Testis (tissue), 3 donors: ENCODE measurements around the gene FLT4. TPM values are rescaled to one million over a fixed set of nuclear protein-coding genes. Genes with fewer than 3 reads are reported as not detected.
"Not testable (repeated sequence)": the region's sequence is repeated elsewhere in the genome, so short reads cannot be mapped to it uniquely, and the experiment has no call there.

Experiments
- DNase-seq: peaks from one replicate; pipeline ENCODE4 v3.0.0-alpha.2; 2019
- H3K27ac ChIP-seq, 2 donors: fragments of 200-600 bp; sonication (generic); one replicate each; pipeline ENCODE4 v1.5.1; 2019
- H3K27me3 ChIP-seq: fragments of 200-600 bp; sonication (generic); one replicate; pipeline ENCODE4 v1.5.1; 2019
- H3K36me3 ChIP-seq: fragments of 200-600 bp; sonication (generic); one replicate; pipeline ENCODE4 v1.5.1; 2017; ENCODE audit warnings: low read depth; ENCODE audit errors: missing control alignments
- H3K4me1 ChIP-seq: fragments of 200-600 bp; sonication (generic); one replicate; pipeline ENCODE4 v1.5.1; 2019
- H3K4me3 ChIP-seq, 2 donors: fragments of 200-600 bp; sonication (generic); one replicate each; pipeline ENCODE4 v1.5.1; 2017 to 2019
- H3K9me3 ChIP-seq: fragments of 200-600 bp; sonication (generic); one replicate; pipeline ENCODE4 v1.5.1; 2017
- CTCF ChIP-seq, 3 experiments: fragments of 450-650 bp in 2 of 3; fragments of 200-600 bp in 1 of 3; sonication (generic) in 1 of 3; IDR thresholded peaks; one replicate each; pipeline ENCODE4 v1.5.1; 2016 to 2019; ENCODE audit warnings: antibody characterized with exemption in 3 of 3, mild to moderate bottlenecking in 2 of 3, moderate library complexity in 1 of 3
- POLR2A ChIP-seq: fragments of 450-650 bp; IDR thresholded peaks from one replicate; pipeline ENCODE4 v1.6.1; 2017; ENCODE audit warnings: antibody characterized with exemption, mild to moderate bottlenecking, moderate library complexity
- WGBS, 2 donors: methylation state at CpG; one replicate each; pipeline ENCODE4 v1.1.5; 2018; 5-methylcytosine and 5-hydroxymethylcytosine counted together
- intact Hi-C: fragments of 100-400 bp; cut with DNase I; formaldehyde crosslinking; loops from one replicate; pipeline ENCODE4 v1.15.1; 2023; ENCODE audit warnings: low total_unique reads
- polyA plus RNA-seq: library from polyadenylated mRNA; stranded (reverse); fragments of 350-450 nt; fragmentation: Illumina TruSeq; extraction: RNeasy Lipid Tissue Mini Kit (QIAGEN cat#74804); gene quantifications from one replicate; pipeline ENCODE4 v1.2.3, GENCODE V29; 2014; ENCODE audit warnings: low read depth, low replicate concordance; ENCODE audit not compliant: insufficient read depth
- total RNA-seq, 2 donors: library from RNA; depleted of rRNA; stranded (reverse); fragments of >200 nt; gene quantifications; one replicate each; pipeline ENCODE4 v1.2.3, GENCODE V29; 2016

Gene FLT4
- total and polyA plus RNA-seq, 3 donors from 2014 or later: 11.9 to 24.2 (median 23.5) TPM

DNA sequence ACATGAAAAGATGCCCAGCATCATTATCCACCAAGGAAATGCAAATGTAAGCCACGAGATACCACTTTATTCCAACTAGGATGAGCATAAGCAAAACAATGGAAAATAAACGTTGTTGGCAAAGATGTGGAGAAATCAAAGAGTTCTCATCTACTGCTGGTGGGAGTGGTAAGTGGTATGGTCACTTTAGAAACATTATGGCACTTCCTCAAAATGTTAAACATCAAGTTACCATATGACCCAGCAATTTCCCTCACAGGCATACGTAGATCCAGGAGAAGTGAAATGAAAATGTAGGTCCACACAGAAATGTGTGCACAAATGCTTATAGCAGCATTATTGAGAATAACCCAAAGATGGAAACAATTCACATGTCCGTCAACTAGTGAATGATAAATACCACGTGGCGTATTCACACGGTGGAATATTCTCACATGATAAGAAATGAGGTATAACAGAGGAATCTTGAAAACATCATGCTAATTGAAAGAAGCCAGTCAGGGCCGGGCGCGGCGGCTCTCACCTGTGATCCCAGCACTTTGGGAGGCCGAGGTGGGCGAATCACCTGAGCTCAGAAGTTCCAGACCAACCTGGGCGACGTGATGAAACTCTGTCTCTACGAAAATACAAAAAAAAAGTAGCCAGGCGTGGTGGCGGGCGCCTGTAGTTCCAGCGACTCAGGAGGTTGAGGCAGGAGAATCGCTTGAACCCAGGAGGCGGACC is 16.4 kb upstream of the FLT4 start:
- Histone ChIP-seq H3K9me3 (no peaks in the 10 kb centered on the region), H3K36me3 (no peaks in the 10 kb centered on the region), H3K27me3 (no peaks in the 10 kb centered on the region), H3K4me1 (no peaks in the 10 kb centered on the region), H3K4me3 (no peak overlapping the region), H3K27ac (no peak overlapping the region)
- DNase-seq: no peak
- 75 to 88% methylated on average over 22 of the region's 22 CpGs for WGBS, 2 donors
- intact Hi-C loops: no loop called here
- no peak for TF ChIP-seq CTCF (IDR thresholded peaks at IDR 0.05)
- TF ChIP-seq POLR2A: no peak

DNA sequence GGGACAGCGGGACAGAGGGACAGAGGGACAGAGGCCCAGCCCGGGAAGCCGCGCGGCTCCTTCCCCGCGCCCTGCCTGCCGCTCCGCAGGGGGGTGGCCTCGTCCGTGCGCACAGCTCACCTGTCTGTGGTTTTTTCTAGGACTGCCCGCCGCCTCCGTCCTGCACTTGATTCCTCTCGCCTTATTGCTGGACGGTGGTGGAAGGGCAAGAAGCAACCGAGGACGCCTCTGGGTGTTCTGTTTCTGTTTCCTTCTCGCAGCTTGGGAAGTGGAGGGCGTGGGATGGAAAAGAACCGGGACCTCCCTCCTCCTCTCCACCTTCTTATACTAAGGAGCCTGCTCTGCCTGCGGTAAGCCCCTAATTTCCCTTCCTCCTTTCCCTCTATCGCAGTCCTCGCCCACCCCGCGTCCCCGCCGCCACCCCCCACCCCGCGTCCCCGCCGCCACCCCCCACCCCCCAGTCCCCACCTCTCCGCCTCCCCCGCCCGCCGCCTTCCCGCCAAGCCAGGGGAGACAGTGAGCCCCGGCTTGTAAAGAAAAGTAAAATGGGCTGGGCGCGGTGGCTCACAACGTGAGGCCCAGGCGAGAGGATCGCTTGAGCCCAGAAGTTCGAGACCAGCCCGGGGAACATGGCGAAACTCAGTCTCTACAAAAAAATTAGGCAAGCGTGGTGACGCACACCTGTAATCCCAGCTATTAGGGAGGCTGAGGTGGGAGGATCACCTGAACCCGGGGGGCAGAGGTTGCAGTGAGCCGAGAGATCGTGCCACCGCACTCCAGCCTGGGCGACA is 9.6 kb upstream of the FLT4 start:
- H3K27me3 ChIP-seq: no peaks in the 10 kb centered on the region
- H3K27ac ChIP-seq: no peak overlapping the region
- peak overlapping the region in 1 of 2 donors; percentile 17 for H3K4me3 ChIP-seq
- no peaks in the 10 kb centered on the region for H3K36me3 ChIP-seq
- intact Hi-C loops: no loop called here
- TF ChIP-seq POLR2A: no peak
- TF ChIP-seq CTCF (IDR thresholded peaks at IDR 0.05): no peak
- no peaks in the 10 kb centered on the region for H3K4me1 ChIP-seq
- DNase-seq: no peak
- 22 to 26% methylated on average over 35 to 50 of the region's 54 CpGs for WGBS, 2 donors
- H3K9me3 ChIP-seq: no peaks in the 10 kb centered on the region

DNA sequence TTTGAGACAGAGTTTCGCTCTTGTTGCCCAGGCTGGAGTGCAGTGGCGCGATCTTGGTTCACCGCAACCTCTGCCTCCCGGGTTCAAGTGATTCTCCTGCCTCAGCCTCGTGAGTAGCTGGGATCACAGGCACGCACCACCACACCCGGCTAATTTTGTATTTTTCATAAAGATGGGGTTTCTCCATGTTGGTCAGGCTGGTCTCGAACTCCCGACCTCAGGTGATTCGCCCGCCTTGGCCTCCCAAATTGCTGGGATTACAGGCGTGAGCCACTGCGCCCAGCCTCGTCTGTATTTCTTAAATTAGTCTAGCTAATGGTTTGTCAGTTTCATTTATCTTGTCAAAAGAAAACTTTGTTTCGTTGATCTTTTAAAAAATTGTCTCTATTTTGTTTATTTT is 5.8 kb upstream of the FLT4 start:
- intact Hi-C loops: not testable (repeated sequence)

GRCh38 chr5:180652771-180653170 is 3.4 kb upstream of the FLT4 start:
- H3K27me3 ChIP-seq: no peaks in the 10 kb centered on the region
- 40 to 66% methylated on average over 5 of the region's 5 CpGs for WGBS, 2 donors
- TF ChIP-seq CTCF (IDR thresholded peaks at IDR 0.05) (no peak), POLR2A (no peak)
- H3K36me3 ChIP-seq: no peaks in the 10 kb centered on the region
- no peak overlapping the region for H3K4me3 ChIP-seq
- H3K4me1 ChIP-seq: no peaks in the 10 kb centered on the region
- intact Hi-C loops: no loop called here
- DNase-seq: no peak
- no peak overlapping the region for H3K27ac ChIP-seq
- H3K9me3 ChIP-seq: no peaks in the 10 kb centered on the region

More for the DNA sequence above, 5.8 kb upstream of the FLT4 start:
- not testable (repeated sequence) for H3K4me1 ChIP-seq, H3K9me3 ChIP-seq, DNase-seq, H3K27me3 ChIP-seq, H3K27ac ChIP-seq, H3K4me3 ChIP-seq, H3K36me3 ChIP-seq
- 87 to 92% methylated on average over 16 of the region's 16 CpGs for WGBS, 2 donors

DNA sequence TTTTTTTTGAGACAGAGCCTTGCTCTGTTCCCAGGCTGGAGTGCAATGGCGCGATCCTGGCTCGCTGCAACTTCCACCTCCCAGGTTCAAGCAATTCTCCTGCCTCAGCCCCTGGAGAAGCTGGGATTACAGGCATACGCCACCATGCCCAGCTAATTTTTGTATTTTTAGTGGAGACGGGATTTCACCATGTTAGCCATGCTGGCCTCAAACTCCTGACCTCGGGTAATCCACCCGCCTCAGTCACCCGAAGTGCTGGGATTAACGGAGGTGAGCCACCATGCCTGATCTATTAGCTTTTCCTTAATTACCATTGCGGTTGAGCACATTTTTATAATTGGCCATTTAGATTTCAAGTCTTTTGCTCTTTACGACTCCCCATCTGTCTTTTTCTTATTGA is 2.9 kb upstream of the FLT4 start:
- H3K4me1 ChIP-seq: no peaks in the 10 kb centered on the region
- no peaks in the 10 kb centered on the region for H3K27me3 ChIP-seq
- H3K36me3 ChIP-seq: no peaks in the 10 kb centered on the region
- intact Hi-C loops: no loop called here
- DNase-seq: no peak
- H3K9me3 ChIP-seq: no peaks in the 10 kb centered on the region
- 77 to 88% methylated on average over 11 of the region's 11 CpGs for WGBS, 2 donors
- TF ChIP-seq POLR2A: no peak
- TF ChIP-seq CTCF (IDR thresholded peaks at IDR 0.05): no peak
- no peak overlapping the region for H3K4me3 ChIP-seq
- H3K27ac ChIP-seq: no peak overlapping the region
